ENCODE measurements around the gene PID1. TPM values are rescaled to one million over a fixed set of nuclear protein-coding genes. Genes with fewer than 3 reads are reported as not detected.

The PID1 gene
- total RNA-seq, 1 donor from 2014 or later, result 0.69 TPM

- TF ChIP-seq CTCF (conservative IDR thresholded peaks at IDR 0.05; ENCODE audit: low read depth, low read length), result no peak
- no peak overlapping the region for H3K4me3 ChIP-seq (ENCODE audit: low read depth, low read length)
- DNase-seq (ENCODE audit: low read depth), result no peak
These were observed 169.8 kb downstream of the PID1 start for GRCh38 chr2:229101314-229101713.

GRCh38 chr2:229099231-229099630, 171.9 kb downstream of the PID1 start:
- H3K4me3 ChIP-seq (ENCODE audit: low read depth, low read length), result no peak overlapping the region
- no peak for DNase-seq (ENCODE audit: low read depth)
- TF ChIP-seq CTCF (conservative IDR thresholded peaks at IDR 0.05; ENCODE audit: low read depth, low read length), result no peak

- no peak overlapping the region for H3K4me3 ChIP-seq (ENCODE audit: low read depth, low read length)
- no peak for TF ChIP-seq CTCF (conservative IDR thresholded peaks at IDR 0.05; ENCODE audit: low read depth, low read length)
- no peak for DNase-seq (ENCODE audit: low read depth)
These were observed 172.3 kb downstream of the PID1 start for GRCh38 chr2:229098801-229099200.

GRCh38 chr2:229096409-229097066, 174.5 kb downstream of the PID1 start:
- DNase-seq (ENCODE audit: low read depth), result no peak
- TF ChIP-seq CTCF (conservative IDR thresholded peaks at IDR 0.05; ENCODE audit: low read depth, low read length), result no peak
- H3K4me3 ChIP-seq (ENCODE audit: low read depth, low read length), result no peak overlapping the region

- H3K4me3 ChIP-seq (ENCODE audit: low read depth, low read length), result no peak overlapping the region
- TF ChIP-seq CTCF (conservative IDR thresholded peaks at IDR 0.05; ENCODE audit: low read depth, low read length), result no peak
- no peak for DNase-seq (ENCODE audit: low read depth)
These were observed 175.6 kb downstream of the PID1 start for GRCh38 chr2:229095472-229095871.

GRCh38 chr2:229090225-229090624, 180.9 kb downstream of the PID1 start:
- no peak for TF ChIP-seq CTCF (conservative IDR thresholded peaks at IDR 0.05; ENCODE audit: low read depth, low read length)
- no peak overlapping the region for H3K4me3 ChIP-seq (ENCODE audit: low read depth, low read length)
- DNase-seq (ENCODE audit: low read depth), result no peak

- no peak for TF ChIP-seq CTCF (conservative IDR thresholded peaks at IDR 0.05; ENCODE audit: low read depth, low read length)
- H3K4me3 ChIP-seq (ENCODE audit: low read depth, low read length), result no peak overlapping the region
- DNase-seq (ENCODE audit: low read depth), result no peak
These were observed 181.3 kb downstream of the PID1 start for GRCh38 chr2:229089776-229090175.
